ENCODE measurements around the gene LUC7L3. TPM values are rescaled to one million over a fixed set of nuclear protein-coding genes. Genes with fewer than 3 reads are reported as not detected.

LUC7L3 gene
- total RNA-seq, 1 experiment from 2014 or later, result 154 TPM

- H3K9me3 ChIP-seq (ENCODE audit: control insufficient read depth, low read depth, low read length), result no peaks in the 10 kb centered on the region
Observed at GRCh38 chr17:50769884-50770283, 50.5 kb downstream of the LUC7L3 start.

More at GRCh38 chr17:50769884-50770283, 50.5 kb downstream of the LUC7L3 start:
- no peak overlapping the region for H4K8ac ChIP-seq (replicated peaks; ENCODE audit: insufficient read length, low read depth, low read length)
- no peak overlapping the region for H3K4ac ChIP-seq (ENCODE audit: low read depth, low read length)
- H3K56ac ChIP-seq (ENCODE audit: insufficient read length, low read depth, low read length), result no peak overlapping the region
- peak; percentile 12 for DNase-seq
- H3T11ph ChIP-seq (ENCODE audit: low read length), result no peak overlapping the region
- no peak overlapping the region for H3K23ac ChIP-seq (ENCODE audit: insufficient read length, low read depth, low read length)
- H3K79me1 ChIP-seq (ENCODE audit: insufficient read depth, low read depth, low read length, poor library complexity, severe bottlenecking), result no peaks in the 10 kb centered on the region
- H3K23me2 ChIP-seq (ENCODE audit: insufficient read length, low read depth, low read length, poor library complexity, severe bottlenecking), result no peaks in the 10 kb centered on the region
- no peaks in the 10 kb centered on the region for H3K27me3 ChIP-seq (ENCODE audit: insufficient read depth, low read length)
- Mint-ChIP-seq H3K27me3 (ENCODE audit: low read depth) (no peaks in the 10 kb centered on the region), H3K4me1 (peaks cover 6 to 12% of the 10 kb centered on the region in 2 experiments), H3K36me3 (ENCODE audit: insufficient read depth in 1 of 3, low read depth in 3 of 3) (no peaks in the 10 kb centered on the region), H3K4me3 (no peak overlapping the region), H3K27ac (peak overlapping the region in 1 of 3 experiments; percentile 62; a peak in 1 of 7 replicates), H3K9me3 (no peaks in the 10 kb centered on the region)
- H4K5ac ChIP-seq (ENCODE audit: insufficient read length, low read depth, low read length), result no peak overlapping the region
- H3K9ac ChIP-seq (ENCODE audit: extremely low read depth, insufficient read length, low read length), result no peak overlapping the region
- no peak overlapping the region for H3K27ac ChIP-seq (ENCODE audit: insufficient read length, low read depth, low read length)
- no peak for TF ChIP-seq CTCF (conservative IDR thresholded peaks at IDR 0.05)
- no peaks in the 10 kb centered on the region for H4K20me1 ChIP-seq (ENCODE audit: control insufficient read depth, insufficient read depth, insufficient read length)
- no peak overlapping the region for H2BK120ac ChIP-seq (ENCODE audit: low read depth, low read length, poor library complexity, severe bottlenecking)
- H3K79me2 ChIP-seq (ENCODE audit: insufficient read depth, low read length), result no peaks in the 10 kb centered on the region
- WGBS (ENCODE audit: extremely low coverage, insufficient read length, low lambda C conversion rate), result no CpG with 5 or more reads among the region's 8 CpGs
- no peak overlapping the region for H2BK20ac ChIP-seq (ENCODE audit: low read depth, low read length, poor library complexity, severe bottlenecking)
- H3K4me2 ChIP-seq (ENCODE audit: insufficient read depth, insufficient read length, low read length), result no peak overlapping the region
- no peak overlapping the region for H2BK15ac ChIP-seq (ENCODE audit: low read depth, low read length)
- no peak overlapping the region for H2AK5ac ChIP-seq (ENCODE audit: insufficient read length, low read length)
- no peak overlapping the region for H4K91ac ChIP-seq (ENCODE audit: insufficient read length, low read depth, low read length)
- H3K18ac ChIP-seq (ENCODE audit: insufficient read length, low read depth, low read length), result no peak overlapping the region
- no peak overlapping the region for H2BK5ac ChIP-seq (ENCODE audit: insufficient read length, low read length)
- no peak overlapping the region for H2AFZ ChIP-seq (ENCODE audit: low read length)
- no peak overlapping the region for H3K14ac ChIP-seq (ENCODE audit: insufficient read depth, low read length)
- no peaks in the 10 kb centered on the region for H3K4me1 ChIP-seq (ENCODE audit: insufficient read depth, low read length)
- H2BK12ac ChIP-seq (ENCODE audit: insufficient read length, low read depth, low read length), result no peak overlapping the region
